Peyer's patch (tissue), 4 donors: ENCODE measurements around the gene SETD1B. TPM values are rescaled to one million over a fixed set of nuclear protein-coding genes. Genes with fewer than 3 reads are reported as not detected.

ENCODE experiments used
- DNase-seq, 3 donors: peaks; one replicate each; pipeline ENCODE4 v3.0.0-alpha.2; 2017 to 2019
- H3K27ac ChIP-seq, 4 donors: fragments of 200-600 bp; sonication (generic); one replicate each; pipeline ENCODE4 v1.5.1; 2016 to 2019
- H3K27me3 ChIP-seq, 2 donors: fragments of 200-600 bp; sonication (generic); one replicate each; pipeline ENCODE4 v1.5.1; 2019
- H3K36me3 ChIP-seq, 3 donors: fragments of 200-600 bp; sonication (generic); one replicate each; pipeline ENCODE4 v1.5.1; 2016 to 2019
- H3K4me1 ChIP-seq, 4 donors: fragments of 200-600 bp; sonication (generic); one replicate each; pipeline ENCODE4 v1.5.1; 2016 to 2019
- H3K4me3 ChIP-seq, 4 donors: fragments of 200-600 bp; sonication (generic); 1 replicate in 3 of 4; 2 replicates in 1 of 4; pipeline ENCODE4 v1.5.1; 2016 to 2019; ENCODE audit warnings: mild to moderate bottlenecking in 1 of 4
- H3K9me3 ChIP-seq, 4 donors: fragments of 200-600 bp; sonication (generic); one replicate each; pipeline ENCODE4 v1.5.1; 2016 to 2019; ENCODE audit warnings: mild to moderate bottlenecking in 1 of 4
- POLR2A ChIP-seq, 2 donors: fragments of 450-650 bp; IDR thresholded peaks; one replicate each; pipeline ENCODE4 v1.5.1; 2017; ENCODE audit warnings: antibody characterized with exemption in 2 of 2, mild to moderate bottlenecking in 2 of 2, moderate library complexity in 2 of 2
- total RNA-seq, 4 donors: library from RNA; depleted of rRNA; stranded (reverse); fragments of >200 nt; gene quantifications; one replicate each; pipeline ENCODE4 v1.1.0, GENCODE V29; 2016
- TF ChIP-seq, protein P1 (sequence below), 6 experiments: fragments of 450-650 bp in 4 of 6; fragments of 200-600 bp in 2 of 6; sonication (generic) in 1 of 6; IDR thresholded peaks; one replicate each; pipeline ENCODE4 v1.5.1; 2017 to 2019; ENCODE audit warnings: antibody characterized with exemption in 6 of 6, mild to moderate bottlenecking in 3 of 6, moderate library complexity in 1 of 6

Gene SETD1B
- total RNA-seq, 4 donors from 2014 or later = 15.4 to 30.5 (median 25.3) TPM

GRCh38 chr12:121808623-121809022 is 4.8 kb downstream of the SETD1B start:
- Histone ChIP-seq H3K36me3 (peaks cover 0 to 34% (median 0%) of the 10 kb centered on the region in 3 donors), H3K27ac (no peak overlapping the region), H3K27me3 (no peaks in the 10 kb centered on the region), H3K9me3 (no peaks in the 10 kb centered on the region), H3K4me1 (peaks cover 4 to 56% (median 38%) of the 10 kb centered on the region in 4 donors), H3K4me3 (no peak overlapping the region)
- no peak for TF ChIP-seq POLR2A (IDR thresholded peaks at IDR 0.05)
- TF ChIP-seq, protein P1, sequence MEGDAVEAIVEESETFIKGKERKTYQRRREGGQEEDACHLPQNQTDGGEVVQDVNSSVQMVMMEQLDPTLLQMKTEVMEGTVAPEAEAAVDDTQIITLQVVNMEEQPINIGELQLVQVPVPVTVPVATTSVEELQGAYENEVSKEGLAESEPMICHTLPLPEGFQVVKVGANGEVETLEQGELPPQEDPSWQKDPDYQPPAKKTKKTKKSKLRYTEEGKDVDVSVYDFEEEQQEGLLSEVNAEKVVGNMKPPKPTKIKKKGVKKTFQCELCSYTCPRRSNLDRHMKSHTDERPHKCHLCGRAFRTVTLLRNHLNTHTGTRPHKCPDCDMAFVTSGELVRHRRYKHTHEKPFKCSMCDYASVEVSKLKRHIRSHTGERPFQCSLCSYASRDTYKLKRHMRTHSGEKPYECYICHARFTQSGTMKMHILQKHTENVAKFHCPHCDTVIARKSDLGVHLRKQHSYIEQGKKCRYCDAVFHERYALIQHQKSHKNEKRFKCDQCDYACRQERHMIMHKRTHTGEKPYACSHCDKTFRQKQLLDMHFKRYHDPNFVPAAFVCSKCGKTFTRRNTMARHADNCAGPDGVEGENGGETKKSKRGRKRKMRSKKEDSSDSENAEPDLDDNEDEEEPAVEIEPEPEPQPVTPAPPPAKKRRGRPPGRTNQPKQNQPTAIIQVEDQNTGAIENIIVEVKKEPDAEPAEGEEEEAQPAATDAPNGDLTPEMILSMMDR (IDR thresholded peaks at IDR 0.05) = no peak
- DNase-seq = no peak

DNA sequence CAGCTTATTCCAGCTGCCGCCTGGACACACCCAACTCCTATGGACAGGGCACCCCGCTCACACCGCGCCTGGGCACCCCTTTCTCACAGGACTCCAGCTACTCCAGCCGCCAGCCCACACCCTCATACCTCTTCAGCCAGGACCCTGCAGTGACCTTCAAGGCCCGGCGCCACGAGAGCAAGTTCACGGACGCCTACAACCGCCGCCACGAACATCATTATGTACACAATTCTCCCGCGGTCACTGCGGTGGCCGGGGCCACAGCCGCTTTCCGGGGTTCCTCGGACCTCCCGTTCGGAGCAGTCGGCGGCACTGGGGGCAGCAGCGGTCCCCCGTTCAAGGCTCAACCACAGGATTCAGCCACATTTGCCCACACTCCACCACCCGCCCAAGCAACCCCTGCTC is 5.9 kb downstream of the SETD1B start:
- H3K9me3 ChIP-seq = no peaks in the 10 kb centered on the region
- TF ChIP-seq POLR2A (IDR thresholded peaks at IDR 0.05) = no peak
- TF ChIP-seq, protein P1 (IDR thresholded peaks at IDR 0.05) = no peak
- H3K4me1 ChIP-seq = peaks cover 4 to 59% (median 38%) of the 10 kb centered on the region in 4 donors
- no peak for DNase-seq
- peaks cover 0 to 40% (median 0%) of the 10 kb centered on the region in 3 donors for H3K36me3 ChIP-seq
- no peak overlapping the region for H3K27ac ChIP-seq
- H3K27me3 ChIP-seq = no peaks in the 10 kb centered on the region
- no peak overlapping the region for H3K4me3 ChIP-seq

GRCh38 chr12:121810234-121810817 is 6.5 kb downstream of the SETD1B start:
- DNase-seq = no peak
- Histone ChIP-seq H3K9me3 (no peaks in the 10 kb centered on the region), H3K4me1 (peaks cover 4 to 59% (median 38%) of the 10 kb centered on the region in 4 donors), H3K4me3 (no peak overlapping the region), H3K36me3 (peaks cover 0 to 46% (median 0%) of the 10 kb centered on the region in 3 donors), H3K27ac (peak overlapping the region in 2 of 4 donors; percentile 1 to 72), H3K27me3 (no peaks in the 10 kb centered on the region)
- TF ChIP-seq, protein P1 (IDR thresholded peaks at IDR 0.05) = no peak
- no peak for TF ChIP-seq POLR2A (IDR thresholded peaks at IDR 0.05)

- DNase-seq = no peak
- Histone ChIP-seq H3K9me3 (no peaks in the 10 kb centered on the region), H3K4me1 (peaks cover 4 to 56% (median 37%) of the 10 kb centered on the region in 4 donors), H3K36me3 (peaks cover 0 to 52% (median 0%) of the 10 kb centered on the region in 3 donors), H3K4me3 (peak overlapping the region in 3 of 4 donors; percentile 47 to 76 (median 64)), H3K27me3 (no peaks in the 10 kb centered on the region), H3K27ac (peak overlapping the region; percentile 53 to 81 (median 69))
- no peak for TF ChIP-seq POLR2A (IDR thresholded peaks at IDR 0.05)
- TF ChIP-seq, protein P1 (IDR thresholded peaks at IDR 0.05) = no peak
Observed at GRCh38 chr12:121810833-121811433, 7.1 kb downstream of the SETD1B start.

GRCh38 chr12:121811434-121812319 is 7.9 kb downstream of the SETD1B start:
- peaks cover 4 to 48% (median 32%) of the 10 kb centered on the region in 4 donors for H3K4me1 ChIP-seq
- peak in 1 of 2 donors; percentile 6 for TF ChIP-seq POLR2A (IDR thresholded peaks at IDR 0.05)
- TF ChIP-seq, protein P1 (IDR thresholded peaks at IDR 0.05) = peak; percentile 97 to 100 (median 98)
- H3K27ac ChIP-seq = peak overlapping the region; percentile 53 to 81 (median 69)
- DNase-seq = peak in 2 of 3 donors; percentile 82 to 84
- H3K9me3 ChIP-seq = no peaks in the 10 kb centered on the region
- H3K4me3 ChIP-seq = peak overlapping the region; percentile 40 to 76 (median 56)
- peaks cover 0 to 59% (median 0%) of the 10 kb centered on the region in 3 donors for H3K36me3 ChIP-seq
- no peaks in the 10 kb centered on the region for H3K27me3 ChIP-seq
